Measurements from ENCODE around the gene RDH14. TPM values are rescaled to one million over a fixed set of nuclear protein-coding genes. Genes with fewer than 3 reads are reported as not detected.

Gene RDH14
- total and polyA plus RNA-seq, 2 experiments from 2014 or later = 38.1 to 40.6 TPM

GRCh38 chr2:18510775-18511174 lies 49.7 kb downstream of the RDH14 start:
- H3K27ac Mint-ChIP-seq = no peak overlapping the region
- Histone ChIP-seq H3K9me2 (ENCODE audit: insufficient read depth) (no peaks in the 10 kb centered on the region), H3K4me1 (ENCODE audit: insufficient read depth) (no peaks in the 10 kb centered on the region), H3K36me3 (ENCODE audit: insufficient read depth) (no peaks in the 10 kb centered on the region), H2AFZ (no peak overlapping the region), H3K79me2 (replicated peaks; ENCODE audit: insufficient read depth) (no peaks in the 10 kb centered on the region), H4K20me1 (replicated peaks; ENCODE audit: insufficient read depth) (no peaks in the 10 kb centered on the region), H3K4me3 (no peak overlapping the region), H3K27ac (ENCODE audit: low read depth) (no peak overlapping the region), H3K4me2 (no peak overlapping the region), H3F3A (replicated peaks; ENCODE audit: low read depth) (no peaks in the 10 kb centered on the region), H3K27me3 (ENCODE audit: insufficient read depth) (no peaks in the 10 kb centered on the region)
- no peaks in the 10 kb centered on the region for H3K36me3 Mint-ChIP-seq (ENCODE audit: low read depth)
- no peaks in the 10 kb centered on the region for H3K9me3 Mint-ChIP-seq
- no peaks in the 10 kb centered on the region for H3K4me1 Mint-ChIP-seq
- ATAC-seq (no peak), DNase-seq (ENCODE audit: low spot score) (no peak)
- no peak overlapping the region for H3K4me3 Mint-ChIP-seq
- no peaks in the 10 kb centered on the region for H3K27me3 Mint-ChIP-seq (ENCODE audit: insufficient read depth, low read depth, poor library complexity)
- no peak for TF ChIP-seq ZNF462 (CRISPR knock-in tag; IDR thresholded peaks at IDR 0.05)
- no peak for TF ChIP-seq CTCF (conservative IDR thresholded peaks at IDR 0.05; ENCODE audit: low read depth in 2 of 2)
- TF ChIP-seq JUNB (IDR thresholded peaks at IDR 0.05; ENCODE audit: unreplicated experiment) = no peak
- TF ChIP-seq NANOG (IDR thresholded peaks at IDR 0.05; ENCODE audit: borderline replicate concordance) = no peak
- no peak for TF ChIP-seq STAT1 (IDR thresholded peaks at IDR 0.05; ENCODE audit: unreplicated experiment)
- no peak for TF ChIP-seq ZNF114 (CRISPR knock-in tag; IDR thresholded peaks at IDR 0.05)
- TF ChIP-seq ETS1 (IDR thresholded peaks at IDR 0.05) = no peak
- TF ChIP-seq EZH2phosphoT487 (IDR thresholded peaks at IDR 0.05; ENCODE audit: unreplicated experiment) = no peak
- no peak for TF ChIP-seq EZH2 (IDR thresholded peaks at IDR 0.05; ENCODE audit: low read depth, unreplicated experiment)
- no peak for TF ChIP-seq POLR2AphosphoS5 (IDR thresholded peaks at IDR 0.05; ENCODE audit: low read depth)
- TF ChIP-seq CREB1 (CRISPR knock-in tag; IDR thresholded peaks at IDR 0.05; ENCODE audit: low read depth) = no peak
- TF ChIP-seq ZNF331 (CRISPR knock-in tag; IDR thresholded peaks at IDR 0.05; ENCODE audit: low read depth) = no peak
- no peak for TF ChIP-seq REST (IDR thresholded peaks at IDR 0.05; ENCODE audit: unreplicated experiment)
